HL-60 (cell line): ENCODE data around the gene CNOT3.
A peak's percentile ranks its signal among the peaks of the same experiment; 100 is the strongest.

Experiments used
- DNase-seq, 2 experiments: peaks; one replicate each; pipeline ENCODE4 v3.0.0-alpha.2; 2010 to 2020; ENCODE audit warnings: low read depth in 1 of 2, low spot score in 1 of 2
- H3K27ac ChIP-seq: fragments of 250-450 bp; sonication (Bioruptor Pico); replicated peaks from 2 replicates; pipeline ENCODE4 v1.5.1; 2020; ENCODE audit warnings: mild to moderate bottlenecking, moderate library complexity
- H3K27me3 ChIP-seq: fragments of 250-450 bp; sonication (Bioruptor Pico); 2 replicates; pipeline ENCODE4 v1.5.1; 2021; ENCODE audit warnings: mild to moderate bottlenecking, moderate library complexity; ENCODE audit not compliant: insufficient read depth, poor library complexity, severe bottlenecking
- H3K4me3 ChIP-seq: replicated peaks from 2 replicates; pipeline ENCODE4 v1.5.1; 2011; ENCODE audit warnings: mild to moderate bottlenecking, control low read depth, low read length; ENCODE audit not compliant: insufficient read depth
- GABPA ChIP-seq: IDR thresholded peaks from 2 replicates; pipeline ENCODE4 v1.6.1; 2012; ENCODE audit warnings: low read depth
- POLR2AphosphoS5 ChIP-seq: IDR thresholded peaks from 2 replicates; pipeline ENCODE4 v1.6.1; 2012; ENCODE audit warnings: low read depth
- REST ChIP-seq: IDR thresholded peaks from 2 replicates; pipeline ENCODE4 v1.6.1; 2012; ENCODE audit warnings: low read depth; ENCODE audit not compliant: insufficient replicate concordance
- SPI1 ChIP-seq: IDR thresholded peaks from 2 replicates; pipeline ENCODE4 v1.6.1; 2012; ENCODE audit warnings: low read depth, mild to moderate bottlenecking, borderline replicate concordance
- TF ChIP-seq, protein P1 (sequence below): IDR thresholded peaks from one replicate; pipeline ENCODE4 v1.5.1; 2011; ENCODE audit warnings: low read length, control low read depth, inconsistent platforms; ENCODE audit not compliant: insufficient read depth

CNOT3 gene

GRCh38 chr19:54102421-54103169, 35.0 kb upstream of the CNOT3 start, which contains the start of gene NDUFA3:
TSS of gene NDUFA3 (plus strand) at chr19:54102855. CDS start at chr19:54102879, 24 bp downstream.
- peak within 1 kb of the TSS; percentile 97 for H3K4me3 ChIP-seq
- peak within 1 kb of the TSS; percentile 79 for H3K27ac ChIP-seq
- peak; percentile 88 for TF ChIP-seq POLR2AphosphoS5
- TF ChIP-seq, protein P1, sequence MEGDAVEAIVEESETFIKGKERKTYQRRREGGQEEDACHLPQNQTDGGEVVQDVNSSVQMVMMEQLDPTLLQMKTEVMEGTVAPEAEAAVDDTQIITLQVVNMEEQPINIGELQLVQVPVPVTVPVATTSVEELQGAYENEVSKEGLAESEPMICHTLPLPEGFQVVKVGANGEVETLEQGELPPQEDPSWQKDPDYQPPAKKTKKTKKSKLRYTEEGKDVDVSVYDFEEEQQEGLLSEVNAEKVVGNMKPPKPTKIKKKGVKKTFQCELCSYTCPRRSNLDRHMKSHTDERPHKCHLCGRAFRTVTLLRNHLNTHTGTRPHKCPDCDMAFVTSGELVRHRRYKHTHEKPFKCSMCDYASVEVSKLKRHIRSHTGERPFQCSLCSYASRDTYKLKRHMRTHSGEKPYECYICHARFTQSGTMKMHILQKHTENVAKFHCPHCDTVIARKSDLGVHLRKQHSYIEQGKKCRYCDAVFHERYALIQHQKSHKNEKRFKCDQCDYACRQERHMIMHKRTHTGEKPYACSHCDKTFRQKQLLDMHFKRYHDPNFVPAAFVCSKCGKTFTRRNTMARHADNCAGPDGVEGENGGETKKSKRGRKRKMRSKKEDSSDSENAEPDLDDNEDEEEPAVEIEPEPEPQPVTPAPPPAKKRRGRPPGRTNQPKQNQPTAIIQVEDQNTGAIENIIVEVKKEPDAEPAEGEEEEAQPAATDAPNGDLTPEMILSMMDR, result no peak
- TF ChIP-seq REST, result peak; percentile 65
- peak; percentile 98 to 99 for DNase-seq
- H3K27me3 ChIP-seq, result no peaks in the 10 kb centered on the region

DNA sequence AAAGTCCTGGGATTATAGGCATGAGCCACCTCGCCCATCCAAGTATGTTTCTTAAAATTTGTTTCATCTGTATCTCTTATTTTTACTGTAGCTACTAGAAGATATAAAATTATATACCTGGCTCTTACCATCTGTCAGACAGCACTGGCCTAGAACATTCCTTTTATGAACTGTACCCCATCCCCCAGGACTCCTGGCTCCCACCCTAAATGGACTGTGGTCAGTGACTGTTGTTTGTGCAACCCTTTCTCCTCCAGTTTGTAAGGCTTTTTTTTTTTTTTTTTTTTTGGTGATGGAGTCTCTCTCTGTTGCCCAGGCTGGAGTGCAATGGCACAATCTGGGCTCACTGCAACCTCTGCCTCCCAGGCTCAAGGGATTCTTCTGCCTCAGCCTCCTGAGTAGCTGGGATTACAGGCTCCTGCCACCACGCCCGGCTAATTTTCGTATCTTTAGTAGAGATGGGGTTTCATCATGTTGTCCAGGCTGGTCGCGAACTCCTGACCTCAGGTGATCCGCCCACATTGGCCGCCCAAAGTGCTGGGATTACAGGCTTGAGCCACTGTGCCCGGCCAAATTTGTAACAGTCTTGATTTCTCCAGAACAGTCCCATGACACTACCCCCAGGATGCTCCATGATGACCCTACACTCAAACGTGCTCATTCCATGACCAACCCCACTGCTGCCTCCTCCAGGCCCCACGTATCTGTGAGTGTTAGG, 32.4 kb upstream of the CNOT3 start:
- no peak for DNase-seq
- TF ChIP-seq SPI1, result no peak
- no peak for TF ChIP-seq POLR2AphosphoS5
- TF ChIP-seq, protein P1, result no peak
- no peak for TF ChIP-seq REST
- TF ChIP-seq GABPA, result no peak
- Histone ChIP-seq H3K27me3 (no peaks in the 10 kb centered on the region), H3K4me3 (no peak overlapping the region), H3K27ac (no peak overlapping the region)

DNA sequence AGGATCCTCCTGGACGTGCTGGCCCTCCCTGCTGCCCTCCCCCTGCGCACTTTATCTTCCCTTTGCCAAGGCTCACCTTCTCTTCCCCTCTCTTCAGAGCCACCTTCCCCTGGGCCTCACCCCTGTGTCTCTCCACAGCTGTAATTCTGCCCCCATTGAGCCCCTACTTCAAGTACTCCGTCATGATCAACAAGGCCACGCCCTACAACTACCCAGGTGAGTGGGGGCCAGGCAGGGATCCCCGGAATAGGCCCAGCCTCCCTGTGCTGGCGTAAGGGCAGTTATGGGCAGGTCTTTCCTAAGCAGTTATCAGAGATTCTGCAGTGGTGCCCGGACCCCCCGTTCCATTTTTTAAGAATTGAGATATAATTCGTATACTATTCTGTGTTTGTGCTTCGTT, 31.8 kb upstream of the CNOT3 start:
- no peak for DNase-seq
- TF ChIP-seq POLR2AphosphoS5, result no peak
- TF ChIP-seq REST, result no peak
- no peak overlapping the region for H3K4me3 ChIP-seq
- H3K27ac ChIP-seq, result no peak overlapping the region
- H3K27me3 ChIP-seq, result no peaks in the 10 kb centered on the region
